Measurements from ENCODE around the gene SH3BP4. TPM values are rescaled to one million over a fixed set of nuclear protein-coding genes. Genes with fewer than 3 reads are reported as not detected.
A peak's percentile ranks its signal among the peaks of the same experiment; 100 is the strongest.

The SH3BP4 gene
- total and polyA plus RNA-seq, 2 experiments from 2014 or later: 59.3 to 100 TPM

- no peaks in the 10 kb centered on the region for H3K4me1 ChIP-seq (ENCODE audit: insufficient read depth)
- H3K27ac ChIP-seq: no peak overlapping the region
- no peak overlapping the region for H2AFZ ChIP-seq
- no peaks in the 10 kb centered on the region for H3K36me3 ChIP-seq (ENCODE audit: low read depth)
- no peaks in the 10 kb centered on the region for H4K20me1 ChIP-seq (ENCODE audit: insufficient read depth)
- H3K79me2 ChIP-seq (ENCODE audit: insufficient read depth): no peaks in the 10 kb centered on the region
- no peaks in the 10 kb centered on the region for H3K27me3 ChIP-seq (replicated peaks; ENCODE audit: insufficient read depth)
- no peaks in the 10 kb centered on the region for H3K9me3 ChIP-seq (ENCODE audit: low read depth)
- no peaks in the 10 kb centered on the region for H3K9me2 ChIP-seq (ENCODE audit: insufficient read depth)
- no peak for TF ChIP-seq EZH2 (IDR thresholded peaks at IDR 0.05; ENCODE audit: insufficient read depth, poor library complexity, severe bottlenecking)
- no peak for TF ChIP-seq EZH2phosphoT487 (IDR thresholded peaks at IDR 0.05; ENCODE audit: insufficient read depth, low read depth)
- no peak overlapping the region for H3K9ac ChIP-seq
- DNase-seq: no peak
- H3K4me2 ChIP-seq (ENCODE audit: unreplicated experiment): no peak overlapping the region
- in situ Hi-C loops (cut with MboI): no loop called here
- no peak overlapping the region for H3K4me3 ChIP-seq
- WGBS, 2 experiments (ENCODE audit: low coverage in 1 of 2, low lambda C conversion rate in 2 of 2, missing lambda C conversion rate in 2 of 2): 83 to 92% methylated on average over 3 of the region's 3 CpGs
- no peaks in the 10 kb centered on the region for H3F3A ChIP-seq (ENCODE audit: insufficient read depth)
These were observed 41.6 kb upstream of the SH3BP4 start for GRCh38 chr2:234910186-234910679.

GRCh38 chr2:234911271-234911670, 40.5 kb upstream of the SH3BP4 start:
- Histone ChIP-seq H3K9me2 (ENCODE audit: insufficient read depth) (no peaks in the 10 kb centered on the region), H3K4me3 (no peak overlapping the region), H3K9ac (no peak overlapping the region), H3K27me3 (replicated peaks; ENCODE audit: insufficient read depth) (no peaks in the 10 kb centered on the region), H3K4me2 (ENCODE audit: unreplicated experiment) (no peak overlapping the region), H4K20me1 (ENCODE audit: insufficient read depth) (no peaks in the 10 kb centered on the region), H3K4me1 (ENCODE audit: insufficient read depth) (no peaks in the 10 kb centered on the region), H3K36me3 (ENCODE audit: low read depth) (no peaks in the 10 kb centered on the region), H3K79me2 (ENCODE audit: insufficient read depth) (no peaks in the 10 kb centered on the region), H3K9me3 (ENCODE audit: low read depth) (no peaks in the 10 kb centered on the region), H3F3A (ENCODE audit: insufficient read depth) (no peaks in the 10 kb centered on the region), H3K27ac (no peak overlapping the region), H2AFZ (no peak overlapping the region)
- TF ChIP-seq EZH2phosphoT487 (IDR thresholded peaks at IDR 0.05; ENCODE audit: insufficient read depth, low read depth) (no peak), EZH2 (IDR thresholded peaks at IDR 0.05; ENCODE audit: insufficient read depth, poor library complexity, severe bottlenecking) (no peak)
- in situ Hi-C loops (cut with MboI): no loop called here
- 3 to 10% methylated on average over 2 of the region's 2 CpGs for WGBS, 2 experiments (ENCODE audit: low coverage in 1 of 2, low lambda C conversion rate in 2 of 2, missing lambda C conversion rate in 2 of 2)
- DNase-seq: peak; percentile 81

- H3K27ac ChIP-seq: no peak overlapping the region
- no peak for DNase-seq
- no peaks in the 10 kb centered on the region for H3K36me3 ChIP-seq (ENCODE audit: low read depth)
- no peak overlapping the region for H3K9ac ChIP-seq
- H3K27me3 ChIP-seq (replicated peaks; ENCODE audit: insufficient read depth): no peaks in the 10 kb centered on the region
- no peaks in the 10 kb centered on the region for H3K9me3 ChIP-seq (ENCODE audit: low read depth)
- WGBS, 2 experiments (ENCODE audit: low coverage in 1 of 2, low lambda C conversion rate in 2 of 2, missing lambda C conversion rate in 2 of 2): 78 to 80% methylated on average over 3 of the region's 3 CpGs
- H3K4me3 ChIP-seq: no peak overlapping the region
- 0 out of 2 replicates have a peak, but pooled peaks cover 1% of the 10 kb centered on the region for H3F3A ChIP-seq (ENCODE audit: insufficient read depth)
- H3K9me2 ChIP-seq (ENCODE audit: insufficient read depth): no peaks in the 10 kb centered on the region
- H3K4me1 ChIP-seq (ENCODE audit: insufficient read depth): no peaks in the 10 kb centered on the region
- H3K4me2 ChIP-seq (ENCODE audit: unreplicated experiment): no peak overlapping the region
- in situ Hi-C loops (cut with MboI): no loop called here
- TF ChIP-seq EZH2phosphoT487 (IDR thresholded peaks at IDR 0.05; ENCODE audit: insufficient read depth, low read depth) (no peak), EZH2 (IDR thresholded peaks at IDR 0.05; ENCODE audit: insufficient read depth, poor library complexity, severe bottlenecking) (no peak)
- no peaks in the 10 kb centered on the region for H4K20me1 ChIP-seq (ENCODE audit: insufficient read depth)
- H3K79me2 ChIP-seq (ENCODE audit: insufficient read depth): no peaks in the 10 kb centered on the region
- H2AFZ ChIP-seq: no peak overlapping the region
These were observed 39.4 kb upstream of the SH3BP4 start for GRCh38 chr2:234912437-234912836.

- H3K9ac ChIP-seq: no peak overlapping the region
- no peak overlapping the region for H3K27ac ChIP-seq
- no peaks in the 10 kb centered on the region for H3K36me3 ChIP-seq (ENCODE audit: low read depth)
- H3K27me3 ChIP-seq (replicated peaks; ENCODE audit: insufficient read depth): no peaks in the 10 kb centered on the region
- H2AFZ ChIP-seq: no peak overlapping the region
- no peak for DNase-seq
- H3K79me2 ChIP-seq (ENCODE audit: insufficient read depth): no peaks in the 10 kb centered on the region
- H3K4me2 ChIP-seq (ENCODE audit: unreplicated experiment): no peak overlapping the region
- TF ChIP-seq EZH2 (IDR thresholded peaks at IDR 0.05; ENCODE audit: insufficient read depth, poor library complexity, severe bottlenecking) (no peak), EZH2phosphoT487 (IDR thresholded peaks at IDR 0.05; ENCODE audit: insufficient read depth, low read depth) (no peak)
- H3K4me3 ChIP-seq: no peak overlapping the region
- no peaks in the 10 kb centered on the region for H4K20me1 ChIP-seq (ENCODE audit: insufficient read depth)
- no peaks in the 10 kb centered on the region for H3K9me3 ChIP-seq (ENCODE audit: low read depth)
- 83 to 87% methylated on average over 5 of the region's 5 CpGs for WGBS, 2 experiments (ENCODE audit: low coverage in 1 of 2, low lambda C conversion rate in 2 of 2, missing lambda C conversion rate in 2 of 2)
- in situ Hi-C loops (cut with MboI): no loop called here
- H3K4me1 ChIP-seq (ENCODE audit: insufficient read depth): no peaks in the 10 kb centered on the region
- H3F3A ChIP-seq (ENCODE audit: insufficient read depth): 0 out of 2 replicates have a peak, but pooled peaks cover 4% of the 10 kb centered on the region
- no peaks in the 10 kb centered on the region for H3K9me2 ChIP-seq (ENCODE audit: insufficient read depth)
These were observed 38.6 kb upstream of the SH3BP4 start for GRCh38 chr2:234913208-234913626.

Measured in GM23248 (cell line).